Right lobe of liver (tissue), 6 donors: Measurements from ENCODE around the gene ZNF425. TPM values are rescaled to one million over a fixed set of nuclear protein-coding genes. Genes with fewer than 3 reads are reported as not detected.
A peak's percentile ranks its signal among the peaks of the same experiment; 100 is the strongest.

Source experiments
- ATAC-seq, 4 donors: fragments of 200-7000 bp; cut with Tn5 transposase; one replicate each; pipeline ENCODE4 v1.9.1; 2020; ENCODE audit warnings: mild to moderate bottlenecking in 4 of 4, moderate library complexity in 4 of 4
- DNase-seq, 3 donors: peaks; one replicate each; pipeline ENCODE4 v3.0.0-alpha.2; 2020
- H3K27ac ChIP-seq, 3 donors: fragments of 200-600 bp; one replicate each; pipeline ENCODE4 v1.8.0; 2022
- H3K27me3 ChIP-seq, 2 donors: fragments of 200-600 bp; one replicate each; pipeline ENCODE4 v1.8.0; 2022
- H3K36me3 ChIP-seq, 4 donors: fragments of 200-600 bp; sonication (generic) in 1 of 4; one replicate each; pipeline versions ENCODE4 v1.5.1 to v1.8.0; 2017 to 2022; ENCODE audit warnings: control low read depth in 1 of 4
- H3K4me1 ChIP-seq, 4 donors: fragments of 200-600 bp; sonication (generic) in 1 of 4; one replicate each; pipeline versions ENCODE4 v1.5.1 to v1.8.0; 2017 to 2022; ENCODE audit warnings: control low read depth in 1 of 4
- H3K4me3 ChIP-seq, 3 donors: fragments of 200-600 bp; one replicate each; pipeline ENCODE4 v1.8.0; 2022
- H3K9me3 ChIP-seq, 4 donors: fragments of 200-600 bp; sonication (generic) in 1 of 4; one replicate each; pipeline versions ENCODE4 v1.5.1 to v1.8.0; 2017 to 2022; ENCODE audit warnings: control low read depth in 1 of 4
- POLR2A ChIP-seq: fragments of 450-650 bp; IDR thresholded peaks from one replicate; pipeline ENCODE4 v1.6.1; 2017; ENCODE audit warnings: antibody characterized with exemption, mild to moderate bottlenecking
- WGBS: methylation state at CpG from one replicate; pipeline ENCODE4 v1.1.6; 2018; ENCODE audit warnings: low coverage, low lambda C conversion rate; ENCODE audit not compliant: insufficient coverage; ENCODE audit errors: missing lambda C conversion rate; 5-methylcytosine and 5-hydroxymethylcytosine counted together
- intact Hi-C, 2 donors: fragments of 100-400 bp; cut with DNase I; formaldehyde crosslinking; loops; one replicate each; pipeline versions ENCODE4 v1.11.2 to v1.14.1; 2022
- long read RNA-seq: library from polyadenylated mRNA; unstranded; transcript quantifications from one replicate; pipeline ENCODE4 v2.0.0, GENCODE V29; 2019
- total RNA-seq, 6 experiments: library from RNA; depleted of rRNA in 2 of 6; stranded (reverse); fragments of >200 nt in 2 of 6; fragmentation: NEBNext Ultra II Directional in 3 of 6; extraction: Animal tissue kit (Norgen Biotek cat#: 25700) in 3 of 6; gene quantifications; one replicate each; pipeline versions ENCODE4 v1.1.0 to v1.2.4, GENCODE V29; 2016 to 2023
- TF ChIP-seq, protein P1 (sequence below), 4 donors: fragments of 200-600 bp in 3 of 4; fragments of 450-650 bp in 1 of 4; IDR thresholded peaks; one replicate each; pipeline versions ENCODE4 v1.5.1 to v1.8.0; 2016 to 2022; ENCODE audit warnings: antibody characterized with exemption in 4 of 4, mild to moderate bottlenecking in 2 of 4
- donor health status: DM: no; HTN: yes; CAD: no.
- donor health status: DM: no; HTN: no; CAD: no.
- donor health status: DM: no; HTN: no; CAD: no.
- donor health status: DM: no; HTN: yes; CAD: no.
- donor health status: DM: no; HTN: yes; CAD: no.

The ZNF425 gene, protein sequence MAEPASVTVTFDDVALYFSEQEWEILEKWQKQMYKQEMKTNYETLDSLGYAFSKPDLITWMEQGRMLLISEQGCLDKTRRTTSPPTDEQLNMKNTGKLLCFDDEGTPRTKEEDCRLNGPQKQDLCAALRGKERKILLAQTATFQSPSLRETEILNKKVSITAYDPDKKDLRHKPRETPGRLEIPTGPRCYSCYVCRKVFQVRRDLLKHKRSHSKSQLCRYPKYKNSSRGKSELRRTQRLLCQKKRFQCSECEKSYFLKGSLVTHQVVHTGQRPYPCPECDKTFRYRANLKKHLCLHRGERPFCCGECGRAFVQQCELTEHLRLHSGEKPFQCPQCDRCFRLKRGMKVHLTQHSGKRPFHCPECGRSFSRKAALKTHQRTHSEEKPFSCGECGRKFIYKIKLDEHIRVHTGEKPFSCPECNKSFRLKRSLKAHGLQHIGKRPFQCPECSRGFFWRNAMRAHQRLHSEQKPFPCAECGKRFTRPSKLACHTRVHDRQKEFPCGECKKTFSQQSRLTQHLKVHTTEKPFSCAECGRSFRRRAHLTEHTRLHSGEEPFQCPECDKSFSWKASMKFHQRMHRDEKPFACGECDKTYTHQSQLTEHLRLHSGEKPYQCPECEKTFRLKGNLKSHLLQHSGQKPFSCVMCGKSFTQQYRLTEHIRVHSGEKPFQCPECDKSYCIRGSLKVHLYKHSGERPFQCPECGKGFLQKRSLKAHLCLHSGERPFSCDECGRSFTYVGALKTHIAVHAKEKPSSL
- 1 to 10 TPM in 1 of 6 experiments, under 1 TPM in 5; 0.06 to 1.4 (median 0.44) TPM for total RNA-seq
- long read RNA-seq, partial matches to known transcripts: 1 of 1 reads
- long read RNA-seq, other reads (novel, unspliced or antisense): 0 of 1 reads

DNA sequence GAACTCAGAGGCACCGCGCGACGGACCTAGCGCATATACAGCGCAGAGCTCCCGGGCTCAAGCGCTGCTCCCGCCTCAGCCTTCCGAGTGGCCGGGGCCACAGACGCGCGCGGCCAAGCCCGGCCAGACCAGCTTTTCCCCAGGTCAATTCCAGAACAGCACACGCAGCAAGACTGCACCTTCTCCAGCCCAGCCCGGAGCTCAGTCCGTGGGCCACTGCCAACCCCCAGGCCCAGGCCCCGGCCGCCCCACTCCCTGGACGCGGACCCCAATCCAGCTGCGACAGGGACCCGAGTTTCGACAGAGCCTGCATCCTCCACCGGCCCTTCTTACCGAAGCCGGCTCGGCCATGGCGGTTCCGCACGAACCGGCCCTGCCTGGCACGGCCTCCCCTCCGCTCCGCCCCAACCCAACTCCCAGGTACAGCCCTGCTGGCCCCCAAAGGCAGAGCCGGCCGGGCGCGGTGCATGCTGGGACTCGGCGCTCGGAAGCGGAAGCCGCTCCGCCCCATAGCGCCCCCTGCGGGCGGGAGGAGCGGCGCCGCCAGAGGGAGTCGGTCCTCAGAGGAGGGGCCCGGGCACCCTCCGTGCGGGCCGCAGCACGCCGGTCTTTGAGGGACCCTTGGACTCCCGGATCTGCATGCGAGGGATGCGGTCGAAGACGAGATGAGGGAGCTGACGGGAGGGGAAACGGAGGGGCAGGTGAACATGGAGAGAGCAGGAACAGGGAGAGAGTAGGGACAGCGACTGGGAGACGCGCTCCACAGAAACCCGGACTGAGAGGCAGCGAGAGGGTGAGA is at the start of gene ZNF425:
TSS of gene ZNF425 (minus strand) at position 462 of the 799 bp plus-strand sequence. CDS start at position 351, 111 bp downstream.
- peak; percentile 94 to 95 (median 95) for DNase-seq
- Histone ChIP-seq H3K4me1 (peaks cover 0 to 14% (median 0%) of the 10 kb centered on the region in 4 donors), H3K9me3 (no peaks in the 10 kb centered on the region), H3K4me3 (peak within 1 kb of the TSS; percentile 72 to 97 (median 91)), H3K27me3 (no peaks in the 10 kb centered on the region), H3K36me3 (no peaks in the 10 kb centered on the region), H3K27ac (peak within 1 kb of the TSS; percentile 73 to 91 (median 84))
- TF ChIP-seq, protein P1, sequence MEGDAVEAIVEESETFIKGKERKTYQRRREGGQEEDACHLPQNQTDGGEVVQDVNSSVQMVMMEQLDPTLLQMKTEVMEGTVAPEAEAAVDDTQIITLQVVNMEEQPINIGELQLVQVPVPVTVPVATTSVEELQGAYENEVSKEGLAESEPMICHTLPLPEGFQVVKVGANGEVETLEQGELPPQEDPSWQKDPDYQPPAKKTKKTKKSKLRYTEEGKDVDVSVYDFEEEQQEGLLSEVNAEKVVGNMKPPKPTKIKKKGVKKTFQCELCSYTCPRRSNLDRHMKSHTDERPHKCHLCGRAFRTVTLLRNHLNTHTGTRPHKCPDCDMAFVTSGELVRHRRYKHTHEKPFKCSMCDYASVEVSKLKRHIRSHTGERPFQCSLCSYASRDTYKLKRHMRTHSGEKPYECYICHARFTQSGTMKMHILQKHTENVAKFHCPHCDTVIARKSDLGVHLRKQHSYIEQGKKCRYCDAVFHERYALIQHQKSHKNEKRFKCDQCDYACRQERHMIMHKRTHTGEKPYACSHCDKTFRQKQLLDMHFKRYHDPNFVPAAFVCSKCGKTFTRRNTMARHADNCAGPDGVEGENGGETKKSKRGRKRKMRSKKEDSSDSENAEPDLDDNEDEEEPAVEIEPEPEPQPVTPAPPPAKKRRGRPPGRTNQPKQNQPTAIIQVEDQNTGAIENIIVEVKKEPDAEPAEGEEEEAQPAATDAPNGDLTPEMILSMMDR (IDR thresholded peaks at IDR 0.05): peak; percentile 90 to 99 (median 93)
- TF ChIP-seq POLR2A: peak; percentile 98
- intact Hi-C loops: no loop called here
- peak; percentile 91 to 96 (median 94) for ATAC-seq
- WGBS: under 1% methylated on average over 37 of the region's 72 CpGs

DNA sequence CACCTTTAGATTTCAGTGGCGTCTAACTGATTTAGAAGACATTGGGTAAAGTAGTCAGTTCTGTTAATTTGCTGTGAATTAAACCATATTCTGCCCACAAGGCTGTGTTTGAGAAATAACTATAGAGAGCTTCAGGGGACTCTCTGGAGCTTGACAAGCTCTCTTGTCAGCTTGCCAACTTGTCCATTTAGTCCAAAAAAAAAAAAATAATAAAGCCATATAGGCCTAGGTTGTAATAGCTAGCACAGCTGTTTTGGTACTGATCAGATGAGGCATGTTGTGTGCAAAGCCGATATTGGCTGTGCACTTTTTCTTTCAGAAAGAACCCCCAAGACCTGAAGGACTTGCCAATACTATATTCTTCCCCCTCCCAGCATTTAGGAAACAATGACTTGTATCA is 49.0 kb upstream of the ZNF425 start:
- ATAC-seq (no peak), DNase-seq (no peak)
- no peak for TF ChIP-seq POLR2A
- TF ChIP-seq, protein P1 (IDR thresholded peaks at IDR 0.05): no peak
- Histone ChIP-seq H3K27ac (no peak overlapping the region), H3K36me3 (peaks cover 0 to 64% (median 21%) of the 10 kb centered on the region in 4 donors), H3K4me3 (no peak overlapping the region), H3K4me1 (no peaks in the 10 kb centered on the region), H3K9me3 (no peaks in the 10 kb centered on the region), H3K27me3 (no peaks in the 10 kb centered on the region)
- 97% methylated on average over 2 of the region's 2 CpGs for WGBS
- intact Hi-C loops: no loop called here

DNA sequence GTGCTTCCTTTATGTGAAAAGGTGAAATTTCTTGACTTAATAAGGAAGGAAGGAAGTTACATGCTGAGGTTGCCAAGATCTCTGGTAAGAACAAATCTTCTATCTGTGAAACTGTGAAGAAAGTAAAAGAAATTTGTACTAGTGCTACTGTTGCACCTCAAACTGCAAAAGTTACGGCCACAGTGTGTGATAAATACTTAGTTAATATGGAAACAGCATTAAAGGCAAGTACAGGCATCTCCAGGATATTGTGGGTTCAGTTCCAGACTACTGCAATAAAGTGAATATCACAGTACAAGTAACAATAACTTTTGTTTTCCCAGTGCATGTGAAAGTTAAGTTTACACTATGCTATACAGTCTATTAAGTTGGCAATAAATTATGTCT is 46.4 kb upstream of the ZNF425 start:
- Histone ChIP-seq H3K27ac (no peak overlapping the region), H3K9me3 (no peaks in the 10 kb centered on the region), H3K4me1 (no peaks in the 10 kb centered on the region), H3K36me3 (peaks cover 0 to 63% (median 18%) of the 10 kb centered on the region in 4 donors), H3K4me3 (no peak overlapping the region), H3K27me3 (no peaks in the 10 kb centered on the region)
- no peak for TF ChIP-seq POLR2A
- TF ChIP-seq, protein P1 (IDR thresholded peaks at IDR 0.05): no peak
- 67% methylated on average over 1 of the region's 1 CpG for WGBS
- ATAC-seq (no peak), DNase-seq (no peak)
- intact Hi-C loops: no loop called here

DNA sequence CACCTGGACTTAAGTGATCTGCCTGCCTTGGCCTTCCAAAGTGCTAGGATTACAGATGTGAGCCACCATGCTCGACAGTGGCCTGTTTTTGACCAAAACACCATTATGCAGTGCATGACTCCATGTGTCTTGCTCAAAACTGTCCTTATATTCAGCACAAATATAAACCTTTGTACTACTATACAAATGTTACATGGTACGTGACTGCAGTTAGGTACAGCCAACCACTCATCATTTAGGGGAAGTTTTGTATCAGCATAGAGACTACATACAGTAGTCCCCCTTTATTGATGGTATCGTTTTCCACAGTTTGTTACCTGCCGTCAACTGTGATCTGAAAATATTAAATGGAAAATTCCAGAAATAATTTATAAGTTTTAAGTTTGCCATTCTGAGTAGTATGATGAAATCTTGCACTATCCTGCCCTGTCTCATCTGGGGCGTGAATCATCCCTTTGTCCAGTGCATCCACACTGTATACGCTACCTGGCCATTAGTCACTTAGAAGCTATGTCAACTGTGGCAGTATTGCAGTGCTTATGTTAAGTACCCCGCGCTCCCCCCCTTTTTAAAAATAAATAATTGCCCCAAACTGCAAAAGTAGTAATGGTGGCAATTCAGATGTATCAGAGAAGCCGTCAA is 45.9 kb upstream of the ZNF425 start:
- no peaks in the 10 kb centered on the region for H3K9me3 ChIP-seq
- no peak for ATAC-seq
- no peak overlapping the region for H3K4me3 ChIP-seq
- DNase-seq: no peak
- no peak overlapping the region for H3K27ac ChIP-seq
- H3K4me1 ChIP-seq: no peaks in the 10 kb centered on the region
- no peaks in the 10 kb centered on the region for H3K27me3 ChIP-seq
- intact Hi-C loops: no loop called here
- TF ChIP-seq POLR2A: no peak
- peaks cover 0 to 63% (median 19%) of the 10 kb centered on the region in 4 donors for H3K36me3 ChIP-seq
- WGBS: 77% methylated on average over 9 of the region's 9 CpGs
